MM.1S (cell line): ENCODE data around the gene TCERG1L.

ENCODE experiments used
- EZH2 ChIP-seq: fragments of 300-600 bp; sonication (generic); optimal IDR thresholded peaks from 2 replicates; pipeline ENCODE3; 2017; ENCODE audit warnings: low read depth, mild to moderate bottlenecking, antibody characterized with exemption, low read length, mixed read lengths
- TF ChIP-seq, protein P1 (sequence below): fragments of 300-600 bp; sonication (generic); IDR thresholded peaks from 2 replicates; pipeline ENCODE4 v1.5.1; 2016; ENCODE audit warnings: antibody characterized with exemption, low read length, mixed read lengths

DNA sequence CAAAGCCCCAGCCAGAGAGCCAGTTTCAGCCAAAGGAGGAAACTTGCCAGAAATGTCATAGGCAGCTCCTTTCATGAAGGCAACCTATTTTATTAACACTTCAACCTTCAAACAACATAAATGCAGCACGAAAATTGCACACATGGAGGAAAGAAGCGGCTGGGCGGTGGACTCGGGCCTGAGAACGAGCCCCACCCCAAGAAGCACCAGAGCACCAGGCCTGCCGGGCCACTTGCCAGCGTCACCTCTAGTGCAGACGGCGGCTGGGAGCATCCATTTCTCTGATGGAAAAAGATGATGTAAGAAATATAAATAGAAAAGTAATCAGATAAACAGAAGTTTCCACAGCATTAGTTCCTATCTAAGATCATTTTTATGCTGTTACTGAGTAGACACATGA lies 100.0 kb downstream of the TCERG1L start:
- TF ChIP-seq, protein P1, sequence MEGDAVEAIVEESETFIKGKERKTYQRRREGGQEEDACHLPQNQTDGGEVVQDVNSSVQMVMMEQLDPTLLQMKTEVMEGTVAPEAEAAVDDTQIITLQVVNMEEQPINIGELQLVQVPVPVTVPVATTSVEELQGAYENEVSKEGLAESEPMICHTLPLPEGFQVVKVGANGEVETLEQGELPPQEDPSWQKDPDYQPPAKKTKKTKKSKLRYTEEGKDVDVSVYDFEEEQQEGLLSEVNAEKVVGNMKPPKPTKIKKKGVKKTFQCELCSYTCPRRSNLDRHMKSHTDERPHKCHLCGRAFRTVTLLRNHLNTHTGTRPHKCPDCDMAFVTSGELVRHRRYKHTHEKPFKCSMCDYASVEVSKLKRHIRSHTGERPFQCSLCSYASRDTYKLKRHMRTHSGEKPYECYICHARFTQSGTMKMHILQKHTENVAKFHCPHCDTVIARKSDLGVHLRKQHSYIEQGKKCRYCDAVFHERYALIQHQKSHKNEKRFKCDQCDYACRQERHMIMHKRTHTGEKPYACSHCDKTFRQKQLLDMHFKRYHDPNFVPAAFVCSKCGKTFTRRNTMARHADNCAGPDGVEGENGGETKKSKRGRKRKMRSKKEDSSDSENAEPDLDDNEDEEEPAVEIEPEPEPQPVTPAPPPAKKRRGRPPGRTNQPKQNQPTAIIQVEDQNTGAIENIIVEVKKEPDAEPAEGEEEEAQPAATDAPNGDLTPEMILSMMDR: no peak
- TF ChIP-seq EZH2: no peak
